ENCODE results near the gene CHSY1. TPM values are rescaled to one million over a fixed set of nuclear protein-coding genes. Genes with fewer than 3 reads are reported as not detected.

The CHSY1 gene
- total RNA-seq, 2 experiments from 2014 or later, result 5.0 to 14.3 TPM

DNA sequence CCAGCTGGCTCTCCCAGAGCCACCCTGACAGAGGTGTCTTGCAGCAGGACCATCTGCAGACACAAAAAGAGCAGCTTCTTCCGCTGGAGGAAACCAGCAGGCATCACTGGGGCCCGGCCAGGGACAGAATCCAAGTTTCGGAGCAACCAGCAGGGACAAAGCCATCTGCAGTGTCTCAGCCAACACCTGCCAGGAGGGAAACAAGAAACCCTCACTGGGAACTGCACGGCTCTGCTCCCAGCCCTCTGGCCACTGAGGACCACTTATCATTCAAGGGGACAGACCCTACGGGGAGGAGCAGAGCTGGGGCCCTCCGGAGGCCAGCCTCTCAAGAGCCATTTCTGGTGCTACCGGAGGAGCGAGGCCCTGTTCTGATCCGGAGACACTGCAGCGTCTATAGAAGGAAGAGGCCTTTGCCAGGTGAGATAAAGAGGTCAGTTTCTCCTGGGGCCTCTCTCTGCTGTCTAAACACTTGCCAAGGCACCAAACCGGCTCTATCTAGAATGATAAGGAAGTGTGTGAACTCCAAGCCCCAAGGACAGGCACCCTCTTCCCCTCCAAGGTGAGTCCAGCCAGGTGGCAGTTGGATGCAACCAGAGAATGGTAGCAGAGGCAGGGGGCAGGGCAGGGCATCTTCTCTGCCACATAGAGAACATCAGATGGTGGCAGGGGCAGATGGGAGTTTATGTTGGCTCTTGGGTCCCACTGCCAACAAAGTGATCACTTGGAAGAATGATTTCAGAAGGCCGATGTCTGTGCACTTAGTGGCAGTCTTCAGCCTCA is 89.0 kb downstream of the CHSY1 start:
- no peak for DNase-seq (ENCODE audit: low spot score)
- Histone ChIP-seq H3K4me1 (ENCODE audit: insufficient read depth, low read length, poor library complexity, severe bottlenecking) (no peaks in the 10 kb centered on the region), H3K79me2 (ENCODE audit: insufficient read depth, low read depth, low read length) (no peaks in the 10 kb centered on the region), H3K4me2 (ENCODE audit: low read length) (no peak overlapping the region), H3K9me2 (ENCODE audit: insufficient read depth, low read length) (no peaks in the 10 kb centered on the region), H3K9me3 (ENCODE audit: low read length) (peaks cover 27% of the 10 kb centered on the region), H3K27ac (ENCODE audit: low read depth, low read length, poor library complexity, severe bottlenecking) (no peak overlapping the region), H3K4me3 (ENCODE audit: low read depth, low read length, poor library complexity, severe bottlenecking) (no peak overlapping the region), H3K36me3 (ENCODE audit: insufficient read depth, low read length) (no peaks in the 10 kb centered on the region), H2AFZ (ENCODE audit: low read length) (no peak overlapping the region), H4K20me1 (ENCODE audit: insufficient read depth, low read length) (no peaks in the 10 kb centered on the region)
- BruUV-seq (replicated peaks), result no TSS peak
- CTCF ChIA-PET (ENCODE audit: unreplicated experiment), result no interaction called here
- intact Hi-C loops (cut with micrococcal nuclease; ENCODE audit: unreplicated experiment), result no loop called here
- POLR2A ChIA-PET, result interaction anchor here (1.4 kb wide), 1 partner anchor 20 kb away, joined by 3 read pairs; no protein-coding TSS in a partner anchor
- no peak for TF ChIP-seq EZH2phosphoT487 (IDR thresholded peaks at IDR 0.05; ENCODE audit: borderline replicate concordance, low read depth, low read length)
- TF ChIP-seq, protein P1, sequence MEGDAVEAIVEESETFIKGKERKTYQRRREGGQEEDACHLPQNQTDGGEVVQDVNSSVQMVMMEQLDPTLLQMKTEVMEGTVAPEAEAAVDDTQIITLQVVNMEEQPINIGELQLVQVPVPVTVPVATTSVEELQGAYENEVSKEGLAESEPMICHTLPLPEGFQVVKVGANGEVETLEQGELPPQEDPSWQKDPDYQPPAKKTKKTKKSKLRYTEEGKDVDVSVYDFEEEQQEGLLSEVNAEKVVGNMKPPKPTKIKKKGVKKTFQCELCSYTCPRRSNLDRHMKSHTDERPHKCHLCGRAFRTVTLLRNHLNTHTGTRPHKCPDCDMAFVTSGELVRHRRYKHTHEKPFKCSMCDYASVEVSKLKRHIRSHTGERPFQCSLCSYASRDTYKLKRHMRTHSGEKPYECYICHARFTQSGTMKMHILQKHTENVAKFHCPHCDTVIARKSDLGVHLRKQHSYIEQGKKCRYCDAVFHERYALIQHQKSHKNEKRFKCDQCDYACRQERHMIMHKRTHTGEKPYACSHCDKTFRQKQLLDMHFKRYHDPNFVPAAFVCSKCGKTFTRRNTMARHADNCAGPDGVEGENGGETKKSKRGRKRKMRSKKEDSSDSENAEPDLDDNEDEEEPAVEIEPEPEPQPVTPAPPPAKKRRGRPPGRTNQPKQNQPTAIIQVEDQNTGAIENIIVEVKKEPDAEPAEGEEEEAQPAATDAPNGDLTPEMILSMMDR (conservative IDR thresholded peaks at IDR 0.05; ENCODE audit: low read length), result no peak

- CTCF ChIA-PET (ENCODE audit: unreplicated experiment), result no interaction called here
- DNase-seq (ENCODE audit: low spot score), result no peak
These were observed 90.2 kb downstream of the CHSY1 start for GRCh38 chr15:101161656-101162055.

More at GRCh38 chr15:101161656-101162055, 90.2 kb downstream of the CHSY1 start:
- H3K27ac ChIP-seq (ENCODE audit: low read depth, low read length, poor library complexity, severe bottlenecking), result no peak overlapping the region
- POLR2A ChIA-PET, result interaction anchor here (0.9 kb wide), 1 partner anchor 12 kb away, joined by 3 read pairs; no protein-coding TSS in a partner anchor
- H3K36me3 ChIP-seq (ENCODE audit: insufficient read depth, low read length), result no peaks in the 10 kb centered on the region
- no peaks in the 10 kb centered on the region for H3K79me2 ChIP-seq (ENCODE audit: insufficient read depth, low read depth, low read length)
- H3K9me2 ChIP-seq (ENCODE audit: insufficient read depth, low read length), result no peaks in the 10 kb centered on the region
- H3K4me2 ChIP-seq (ENCODE audit: low read length), result no peak overlapping the region
- H3K9me3 ChIP-seq (ENCODE audit: low read length), result peaks cover 19% of the 10 kb centered on the region
- no peak overlapping the region for H2AFZ ChIP-seq (ENCODE audit: low read length)
- no TSS peak for BruUV-seq (replicated peaks)
- H3K4me3 ChIP-seq (ENCODE audit: low read depth, low read length, poor library complexity, severe bottlenecking), result no peak overlapping the region
- peaks cover 3% of the 10 kb centered on the region for H3K4me1 ChIP-seq (ENCODE audit: insufficient read depth, low read length, poor library complexity, severe bottlenecking)
- no peaks in the 10 kb centered on the region for H4K20me1 ChIP-seq (ENCODE audit: insufficient read depth, low read length)
- intact Hi-C loops (cut with micrococcal nuclease; ENCODE audit: unreplicated experiment), result no loop called here
- TF ChIP-seq EZH2phosphoT487 (IDR thresholded peaks at IDR 0.05; ENCODE audit: borderline replicate concordance, low read depth, low read length), result no peak
- TF ChIP-seq, protein P1 (conservative IDR thresholded peaks at IDR 0.05; ENCODE audit: low read length), result no peak
